Small intestine (tissue), 7 donors: ENCODE measurements around the gene MED17. TPM values are rescaled to one million over a fixed set of nuclear protein-coding genes. Genes with fewer than 3 reads are reported as not detected.

Source experiments
- DNase-seq, 2 donors: peaks; one replicate each; pipeline versions ENCODE4 v3.0.0 to v3.0.0-alpha.2; 2013
- FAIRE-seq: peaks from 2 replicates; lab custom pipeline; 2012; peaks lifted over from hg19 to GRCh38; lab: Jason Lieb, UNC
- H3K27ac ChIP-seq, 3 donors: one replicate each; pipeline ENCODE4 v1.5.1; 2013; ENCODE audit warnings: low read length in 2 of 3, mild to moderate bottlenecking in 2 of 3, control low read depth in 1 of 3, inconsistent platforms in 1 of 3, low read depth in 1 of 3, moderate library complexity in 1 of 3
- H3K27me3 ChIP-seq, 3 donors: one replicate each; pipeline ENCODE4 v1.6.1; 2013; ENCODE audit warnings: low read length in 3 of 3, inconsistent platforms in 1 of 3; ENCODE audit not compliant: control insufficient read depth in 3 of 3, insufficient read depth in 3 of 3
- H3K36me3 ChIP-seq, 3 donors: one replicate each; pipeline ENCODE4 v1.6.1; 2013; ENCODE audit warnings: low read length in 3 of 3, inconsistent platforms in 1 of 3, low read depth in 1 of 3, mild to moderate bottlenecking in 1 of 3, moderate library complexity in 1 of 3; ENCODE audit not compliant: control insufficient read depth in 3 of 3, insufficient read depth in 2 of 3
- H3K4me1 ChIP-seq, 3 donors: one replicate each; pipeline ENCODE4 v1.6.1; 2013; ENCODE audit warnings: low read length in 2 of 3, inconsistent platforms in 1 of 3, low read depth in 1 of 3, mild to moderate bottlenecking in 1 of 3, moderate library complexity in 1 of 3; ENCODE audit not compliant: control insufficient read depth in 3 of 3, insufficient read depth in 2 of 3
- H3K4me3 ChIP-seq, 3 donors: one replicate each; pipeline ENCODE4 v1.5.1; 2013; ENCODE audit warnings: low read length in 3 of 3, control low read depth in 1 of 3, inconsistent platforms in 1 of 3, low read depth in 1 of 3, mild to moderate bottlenecking in 1 of 3, moderate library complexity in 1 of 3
- H3K9me3 ChIP-seq, 2 donors: one replicate each; pipeline ENCODE4 v1.6.1; 2013; ENCODE audit warnings: low read depth in 1 of 2, low read length in 1 of 2; ENCODE audit not compliant: control insufficient read depth in 2 of 2, insufficient read depth in 1 of 2
- WGBS, 3 donors: extraction: QIAGEN DNeasy Blood & Tissue Kit; methylation state at CpG; one replicate each; pipeline ENCODE4 v1.1.7; 2013; 5-methylcytosine and 5-hydroxymethylcytosine counted together
- polyA plus RNA-seq, 4 donors: library from polyadenylated mRNA; stranded (reverse) in 3 of 4; unstranded in 1 of 4; fragments of 200-250 nt in 3 of 4; fragments of 120-200 nt in 1 of 4; gene quantifications; one replicate each; pipeline versions ENCODE4 v1.2.1 to v1.2.3, GENCODE V29; 2013
- donor health status: healthy with polysubstance abuse.
- donor health status: control.
- donor health status: control.
- donor health status: Bipolar disorder and iron deficiency.
- donor health status: healthy.

MED17 gene
- polyA plus RNA-seq, 4 donors: 8.5 to 32.7 (median 11.0) TPM

DNA sequence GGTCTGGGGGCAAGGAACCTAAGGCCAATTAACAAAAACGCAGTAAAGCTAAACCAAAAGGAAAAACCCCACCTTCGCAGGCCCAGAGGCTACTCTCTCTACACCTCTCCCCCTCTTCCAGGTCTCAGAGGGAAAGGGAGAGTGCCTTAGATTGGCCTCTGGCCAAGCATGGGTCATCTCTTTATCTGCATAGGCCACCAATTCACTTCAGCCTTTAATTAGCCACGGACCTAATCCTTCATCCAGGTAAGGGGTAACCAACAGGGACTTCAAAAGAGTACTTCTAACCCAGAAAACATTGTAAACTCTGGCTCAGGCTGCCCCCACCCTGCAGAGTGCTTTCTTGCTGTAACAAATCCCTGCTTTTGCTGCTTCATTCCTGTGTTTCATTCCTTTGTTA, 56.9 kb downstream of the MED17 start:
- Histone ChIP-seq H3K36me3 (no peaks in the 10 kb centered on the region), H3K4me3 (no peak overlapping the region), H3K27ac (no peak overlapping the region), H3K9me3 (no peaks in the 10 kb centered on the region), H3K27me3 (no peaks in the 10 kb centered on the region), H3K4me1 (peaks cover 0 to 2% (median 0%) of the 10 kb centered on the region in 3 donors)
- FAIRE-seq: no peak
- 61 to 66% (median 63%) methylated on average over 3 of the region's 3 CpGs for WGBS, 3 donors
- no peak for DNase-seq

DNA sequence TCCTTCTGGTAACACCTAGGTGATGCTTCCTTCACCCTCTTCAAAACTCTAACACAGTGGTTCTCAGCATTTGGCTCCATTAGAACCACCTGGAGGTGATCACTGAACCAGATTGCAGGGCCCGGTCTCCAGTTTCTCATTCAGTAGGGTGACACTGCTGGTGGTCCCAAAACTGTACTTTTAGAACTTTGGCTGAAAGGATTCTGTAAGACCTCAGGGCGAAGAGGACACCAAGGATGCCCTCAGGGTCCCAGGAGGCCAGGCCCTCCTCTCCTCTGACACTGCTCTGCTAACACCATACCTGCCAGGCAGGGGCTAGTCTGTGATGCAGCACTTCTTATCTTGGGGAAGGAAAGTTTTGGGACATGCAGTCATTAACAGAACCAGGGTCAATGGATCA, 57.4 kb downstream of the MED17 start:
- no peak for DNase-seq
- Histone ChIP-seq H3K36me3 (no peaks in the 10 kb centered on the region), H3K4me1 (peaks cover 0 to 2% (median 0%) of the 10 kb centered on the region in 3 donors), H3K9me3 (no peaks in the 10 kb centered on the region), H3K4me3 (no peak overlapping the region), H3K27ac (no peak overlapping the region), H3K27me3 (no peaks in the 10 kb centered on the region)
- 83 to 96% (median 86%) methylated on average over 2 of the region's 2 CpGs for WGBS, 3 donors
- FAIRE-seq: no peak

DNA sequence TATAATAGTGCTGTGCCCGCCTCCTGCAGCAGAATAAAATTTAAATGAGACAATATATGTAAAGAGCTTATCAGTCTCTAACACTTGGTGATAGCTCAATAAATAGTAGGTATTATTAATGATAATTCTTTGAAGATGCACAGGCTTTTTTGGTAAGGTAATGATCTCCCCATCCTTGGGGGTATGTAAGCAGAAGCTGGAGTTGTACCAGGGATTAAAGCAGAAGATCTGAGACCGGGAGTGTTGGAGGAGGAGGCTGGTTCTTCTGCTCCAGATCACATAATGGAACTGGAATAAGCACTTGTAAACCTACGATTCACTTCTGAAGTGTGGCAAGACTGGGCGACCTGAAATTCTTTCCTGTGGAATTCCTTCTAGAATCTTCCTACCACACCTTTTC, 58.0 kb downstream of the MED17 start:
- FAIRE-seq: no peak
- DNase-seq: no peak
- Histone ChIP-seq H3K9me3 (no peaks in the 10 kb centered on the region), H3K36me3 (no peaks in the 10 kb centered on the region), H3K4me1 (peaks cover 0 to 2% (median 0%) of the 10 kb centered on the region in 3 donors), H3K4me3 (no peak overlapping the region), H3K27me3 (no peaks in the 10 kb centered on the region), H3K27ac (no peak overlapping the region)
- 65 to 84% (median 71%) methylated on average over 4 of the region's 4 CpGs for WGBS, 3 donors

DNA sequence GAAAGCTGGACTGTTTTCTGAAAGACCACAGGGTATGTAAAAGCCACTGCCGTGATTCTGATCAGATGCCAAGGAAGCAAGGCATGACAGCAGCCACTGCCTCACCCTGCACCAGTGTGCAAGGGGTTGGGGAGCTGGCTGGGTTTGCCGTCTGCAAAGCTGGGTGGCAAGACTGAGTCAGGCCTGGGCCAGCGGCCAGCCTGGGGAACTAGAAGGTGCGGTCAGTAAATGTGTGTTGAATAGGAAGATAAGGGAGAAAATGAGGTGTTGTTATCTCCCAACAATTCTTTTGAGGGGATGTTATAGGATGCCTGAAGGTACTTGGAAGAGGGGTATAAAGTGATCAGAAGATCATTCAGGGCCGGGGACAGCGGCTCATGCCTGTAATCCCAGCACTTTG, 58.4 kb downstream of the MED17 start:
- Histone ChIP-seq H3K4me1 (peaks cover 0 to 2% (median 0%) of the 10 kb centered on the region in 3 donors), H3K4me3 (no peak overlapping the region), H3K27me3 (no peaks in the 10 kb centered on the region), H3K36me3 (no peaks in the 10 kb centered on the region), H3K9me3 (no peaks in the 10 kb centered on the region), H3K27ac (no peak overlapping the region)
- no peak for FAIRE-seq
- 18 to 60% (median 43%) methylated on average over 6 of the region's 6 CpGs for WGBS, 3 donors
- peak in 1 of 2 donors; percentile 87 for DNase-seq

DNA sequence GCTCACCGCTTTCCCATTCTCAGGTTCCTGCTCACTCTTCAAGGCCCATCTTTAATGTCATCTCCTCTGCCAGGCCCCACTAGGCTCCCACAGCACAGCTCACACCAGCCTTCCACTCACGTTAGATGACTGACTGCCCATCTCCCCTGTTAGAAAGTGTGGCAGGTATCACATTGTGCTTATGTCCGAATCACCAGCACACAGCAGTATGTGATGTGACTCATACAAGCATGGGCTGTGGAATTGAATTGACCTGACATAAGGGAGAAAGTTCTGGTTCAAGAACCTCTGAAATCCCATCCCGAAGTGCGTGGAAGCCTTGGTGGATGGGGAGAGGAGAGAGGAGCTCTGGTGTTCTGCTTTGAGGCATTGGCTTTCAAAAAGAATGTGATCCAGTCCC, 59.8 kb downstream of the MED17 start:
- H3K4me1 ChIP-seq: peaks cover 0 to 2% (median 0%) of the 10 kb centered on the region in 3 donors
- DNase-seq: no peak
- WGBS, 3 donors: 94 to 96% (median 95%) methylated on average over 5 of the region's 5 CpGs
- FAIRE-seq: no peak
- no peaks in the 10 kb centered on the region for H3K27me3 ChIP-seq
- H3K9me3 ChIP-seq: no peaks in the 10 kb centered on the region
- no peak overlapping the region for H3K4me3 ChIP-seq
- H3K27ac ChIP-seq: no peak overlapping the region
- H3K36me3 ChIP-seq: no peaks in the 10 kb centered on the region

DNA sequence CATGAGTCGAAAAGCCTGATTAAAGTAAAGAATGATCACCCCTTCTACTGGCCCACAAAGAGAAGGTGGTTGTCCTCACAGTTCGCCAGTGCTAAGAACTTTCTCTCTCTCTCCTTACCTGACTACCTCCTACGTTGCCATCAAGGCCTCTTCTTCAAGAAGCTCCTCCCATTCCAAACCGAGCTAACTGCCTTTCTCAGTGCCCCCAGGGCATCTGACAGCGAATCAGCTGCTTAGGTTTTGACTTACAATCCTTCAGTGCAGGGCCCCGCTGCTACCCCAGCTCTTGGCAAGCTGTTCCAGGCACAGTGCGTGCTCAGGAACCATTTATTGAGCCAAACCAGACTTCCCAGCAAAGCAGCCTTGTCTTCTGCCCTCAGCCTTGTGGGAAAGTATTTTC, 60.5 kb downstream of the MED17 start:
- no peak overlapping the region for H3K4me3 ChIP-seq
- H3K27me3 ChIP-seq: no peaks in the 10 kb centered on the region
- H3K9me3 ChIP-seq: no peaks in the 10 kb centered on the region
- peaks cover 0 to 5% (median 2%) of the 10 kb centered on the region in 3 donors for H3K4me1 ChIP-seq
- 74 to 84% (median 83%) methylated on average over 7 of the region's 7 CpGs for WGBS, 3 donors
- FAIRE-seq (no peak), DNase-seq (no peak)
- no peaks in the 10 kb centered on the region for H3K36me3 ChIP-seq
- no peak overlapping the region for H3K27ac ChIP-seq

DNA sequence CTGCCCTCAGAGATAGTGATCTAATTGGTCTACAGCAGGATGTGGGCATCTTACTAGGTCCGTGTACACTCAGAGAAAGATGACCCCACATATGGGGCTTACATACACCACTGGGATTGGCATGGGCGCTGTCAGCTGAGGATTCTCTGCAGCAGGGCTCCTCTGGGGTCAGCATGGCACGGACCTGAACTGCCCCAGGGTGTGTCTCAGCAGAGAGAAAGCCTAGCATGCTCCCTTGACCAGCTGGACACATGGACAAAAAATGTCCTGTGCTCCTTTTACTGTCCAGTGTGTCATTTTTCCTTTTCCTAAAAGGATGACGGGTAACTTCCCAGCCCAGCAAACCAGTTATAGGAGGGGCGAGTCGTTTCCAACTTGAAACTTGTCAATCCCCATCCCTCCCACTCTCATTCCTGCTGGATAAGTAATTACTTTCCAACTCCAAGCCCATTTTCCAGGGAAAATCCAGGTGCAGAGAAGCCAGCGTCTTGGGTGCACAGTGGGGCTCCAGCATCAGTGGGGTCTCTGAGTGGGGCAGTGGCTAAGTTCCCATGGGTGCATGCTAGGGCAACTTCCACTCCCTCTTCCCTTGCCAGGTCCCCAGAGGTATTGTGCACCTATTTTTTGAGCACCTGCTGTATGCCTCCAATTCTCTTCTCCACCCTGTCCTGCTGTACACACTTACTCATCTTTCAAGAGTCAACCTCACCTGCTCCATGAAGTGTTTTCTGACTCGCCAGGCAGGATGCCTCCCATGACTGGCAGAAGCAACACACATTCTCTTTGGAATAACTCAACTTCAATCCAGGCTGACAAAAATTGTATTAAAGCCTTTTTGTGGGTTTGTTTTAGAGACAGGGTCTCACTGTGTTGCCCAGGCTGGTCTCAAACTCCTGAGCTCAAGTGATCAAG, 61.4 kb downstream of the MED17 start:
- peaks cover 0 to 8% (median 2%) of the 10 kb centered on the region in 3 donors for H3K4me1 ChIP-seq
- FAIRE-seq: no peak
- no peaks in the 10 kb centered on the region for H3K27me3 ChIP-seq
- DNase-seq: no peak
- no peaks in the 10 kb centered on the region for H3K9me3 ChIP-seq
- no peak overlapping the region for H3K27ac ChIP-seq
- no peaks in the 10 kb centered on the region for H3K36me3 ChIP-seq
- 77 to 80% (median 78%) methylated on average over 8 of the region's 8 CpGs for WGBS, 3 donors
- H3K4me3 ChIP-seq: no peak overlapping the region

DNA sequence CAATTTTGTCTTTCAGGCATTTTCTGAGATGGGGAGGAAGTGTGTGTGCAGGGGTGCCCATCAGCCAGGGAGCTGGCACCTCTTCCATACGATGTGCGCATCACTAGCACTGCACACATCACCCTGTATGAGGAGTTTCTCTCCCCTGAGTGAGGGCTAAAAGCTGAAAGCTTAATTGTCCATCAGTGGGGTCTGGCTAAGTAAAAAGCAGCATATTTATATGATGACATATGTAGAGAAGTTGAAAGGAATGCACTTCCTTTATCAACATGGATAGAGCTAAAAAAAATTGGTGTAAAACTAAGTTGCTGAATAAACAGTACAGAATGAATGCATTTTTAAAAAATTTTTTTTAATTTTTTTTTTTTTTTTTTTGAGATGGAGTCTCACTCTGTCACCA, 62.3 kb downstream of the MED17 start:
- DNase-seq (no peak), FAIRE-seq (no peak)
- H3K4me1 ChIP-seq: peaks cover 0 to 8% (median 2%) of the 10 kb centered on the region in 3 donors
- no peak overlapping the region for H3K4me3 ChIP-seq
- no peaks in the 10 kb centered on the region for H3K9me3 ChIP-seq
- no peak overlapping the region for H3K27ac ChIP-seq
- no peaks in the 10 kb centered on the region for H3K27me3 ChIP-seq
- H3K36me3 ChIP-seq: no peaks in the 10 kb centered on the region
- 77 to 100% (median 92%) methylated on average over 2 of the region's 2 CpGs for WGBS, 3 donors
